ENCODE data around the gene KPRP. TPM values are rescaled to one million over a fixed set of nuclear protein-coding genes. Genes with fewer than 3 reads are reported as not detected.

Gene KPRP
- total RNA-seq, 2 donors from 2014 or later, result not detected

DNA sequence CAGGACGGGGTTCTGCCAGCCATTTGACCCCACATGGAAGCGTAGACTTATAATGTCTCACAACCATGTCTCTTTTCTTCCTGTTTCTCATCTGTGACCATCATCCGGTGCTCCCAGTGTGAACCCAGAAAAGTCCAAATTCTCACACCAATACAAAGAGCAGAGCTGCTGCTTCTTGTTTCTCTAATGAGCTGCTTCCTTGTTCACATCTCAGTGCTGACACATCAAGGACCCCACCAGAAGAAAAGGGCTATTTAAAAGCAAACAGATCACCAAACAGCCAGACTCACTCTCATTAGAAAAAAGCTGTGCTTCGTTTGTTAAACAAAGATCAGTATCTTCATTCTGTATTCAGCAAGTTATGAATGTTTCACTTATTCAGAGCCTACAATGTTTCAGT, 37.9 kb downstream of the KPRP start:
- no peaks in the 10 kb centered on the region for H3K36me3 Mint-ChIP-seq
- H3K9me3 Mint-ChIP-seq, result no peaks in the 10 kb centered on the region
- no peak for ATAC-seq
- H3K27ac Mint-ChIP-seq, result no peak overlapping the region
- peaks cover 8 to 54% of the 10 kb centered on the region in 2 donors for H3K27me3 Mint-ChIP-seq
- no peaks in the 10 kb centered on the region for H3K4me1 Mint-ChIP-seq (ENCODE audit: low read depth in 2 of 2)
- no peak for DNase-seq (ENCODE audit: low spot score)
- H3K4me3 Mint-ChIP-seq, result no peak overlapping the region

DNA sequence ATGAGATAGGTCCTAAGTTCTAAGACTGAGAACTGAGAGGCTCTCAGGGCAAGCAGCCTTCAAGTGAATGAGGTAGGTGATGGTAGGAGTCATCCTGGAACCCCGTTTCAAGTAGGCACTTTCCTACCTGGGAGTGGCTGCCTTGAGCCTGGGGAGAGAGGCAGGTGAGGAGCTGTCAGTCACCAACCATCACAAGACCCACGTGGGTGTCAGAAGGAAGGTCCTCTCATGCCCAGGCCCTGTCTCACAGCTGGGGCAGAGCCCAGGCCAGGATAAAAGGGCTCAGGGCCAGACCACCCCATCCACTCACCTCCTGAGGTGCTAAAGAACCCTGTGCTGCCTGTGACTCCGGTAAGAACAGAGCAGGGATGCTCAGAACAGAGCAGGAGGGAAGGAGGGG, 38.6 kb downstream of the KPRP start, which contains the start of gene LCE1D:
Gene LCE1D (plus strand): TSS at position 301 of the 400 bp plus-strand sequence. CDS start 1,074 bp downstream, outside the sequence.
- Mint-ChIP-seq H3K36me3 (no peaks in the 10 kb centered on the region), H3K9me3 (no peaks in the 10 kb centered on the region), H3K27me3 (peaks cover 9 to 54% of the 10 kb centered on the region in 2 donors), H3K4me1 (ENCODE audit: low read depth in 2 of 2) (no peaks in the 10 kb centered on the region), H3K4me3 (no peak within 1 kb of the TSS), H3K27ac (no peak within 1 kb of the TSS)
- no peak for DNase-seq (ENCODE audit: low spot score)
- ATAC-seq, result peak in 1 of 2 donors; percentile 9

DNA sequence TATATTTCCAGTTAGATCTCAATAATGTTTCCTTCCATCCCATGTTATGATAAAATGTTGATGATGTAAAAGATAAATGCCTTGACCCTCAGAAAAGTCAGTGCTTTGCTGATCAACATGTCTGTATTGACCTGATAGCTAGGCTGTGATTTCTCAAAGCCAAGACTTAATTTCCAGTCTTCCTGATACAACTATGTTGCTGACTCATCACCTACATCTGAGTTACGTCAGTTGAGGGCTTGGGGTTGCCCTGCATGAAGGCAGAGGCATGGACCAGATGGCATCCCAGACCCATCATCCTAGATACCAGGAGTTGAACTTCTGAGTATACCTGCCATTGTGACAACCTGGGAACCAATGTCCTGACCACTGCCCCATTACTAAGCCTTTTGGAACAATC, 43.5 kb downstream of the KPRP start:
- Mint-ChIP-seq H3K4me1 (ENCODE audit: low read depth in 2 of 2) (no peaks in the 10 kb centered on the region), H3K36me3 (no peaks in the 10 kb centered on the region), H3K9me3 (no peaks in the 10 kb centered on the region), H3K4me3 (no peak overlapping the region), H3K27ac (no peak overlapping the region), H3K27me3 (peaks cover 20 to 46% of the 10 kb centered on the region in 2 donors)
- ATAC-seq (no peak), DNase-seq (ENCODE audit: low spot score) (no peak)

- H3K36me3 Mint-ChIP-seq, result no peaks in the 10 kb centered on the region
- no peak within 1 kb of the TSS for H3K4me3 Mint-ChIP-seq
- no peaks in the 10 kb centered on the region for H3K4me1 Mint-ChIP-seq (ENCODE audit: low read depth in 2 of 2)
- H3K9me3 Mint-ChIP-seq, result no peaks in the 10 kb centered on the region
- ATAC-seq (no peak), DNase-seq (ENCODE audit: low spot score) (no peak)
- no peak within 1 kb of the TSS for H3K27ac Mint-ChIP-seq
- H3K27me3 Mint-ChIP-seq, result peaks cover 18 to 39% of the 10 kb centered on the region in 2 donors
These were observed 48.8 kb downstream of the KPRP start, which contains the start of gene LCE1C for GRCh38 chr1:152806576-152806975. Gene LCE1C (minus strand): TSS chr1:152806651. CDS start chr1:152805478, 1,173 bp downstream.

DNA sequence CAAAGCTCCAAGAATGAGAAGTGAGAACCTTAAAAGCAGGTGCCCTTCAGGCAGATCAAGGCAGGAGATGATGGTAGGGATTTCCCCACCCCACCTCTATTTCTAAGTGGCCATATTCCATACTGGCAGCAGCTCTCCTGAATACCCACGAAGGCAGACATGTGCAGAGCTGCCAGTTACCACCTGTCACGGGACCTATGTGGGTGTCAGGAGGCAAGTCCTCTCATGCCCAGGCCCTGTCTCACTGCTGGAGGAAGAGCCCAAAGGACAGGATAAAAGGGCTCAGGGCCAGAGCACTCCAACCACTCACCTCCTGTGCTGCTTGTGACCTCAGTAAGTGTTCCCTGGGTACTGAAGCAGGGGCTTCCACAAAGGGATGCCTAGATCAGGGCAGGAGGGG, 53.2 kb downstream of the KPRP start:
- Mint-ChIP-seq H3K4me1 (ENCODE audit: low read depth in 2 of 2) (no peaks in the 10 kb centered on the region), H3K4me3 (no peak overlapping the region), H3K27ac (no peak overlapping the region), H3K27me3 (peaks cover 5 to 25% of the 10 kb centered on the region in 2 donors), H3K9me3 (no peaks in the 10 kb centered on the region), H3K36me3 (no peaks in the 10 kb centered on the region)
- ATAC-seq, result peak in 1 of 2 donors; percentile 63
- DNase-seq (ENCODE audit: low spot score), result no peak

Other genes starting within 250 kb of the KPRP start
- gene LCE5A, start 247.2 kb upstream of the KPRP start, total RNA-seq, result not detected
- gene CRCT1, start 243.5 kb upstream of the KPRP start, total RNA-seq, result not detected
- not detected for gene LCE3E, start 191.2 kb upstream of the KPRP start, total RNA-seq
- not detected for gene LCE3D, start 177.5 kb upstream of the KPRP start, total RNA-seq
- not detected for gene LCE3C, start 157.8 kb upstream of the KPRP start, total RNA-seq
- not detected for gene LCE3B, start 144.2 kb upstream of the KPRP start, total RNA-seq
- not detected for gene LCE3A, start 134.9 kb upstream of the KPRP start, total RNA-seq
- not detected for gene LCE2D, start 94.6 kb upstream of the KPRP start, total RNA-seq
- not detected for gene LCE2C, start 82.7 kb upstream of the KPRP start, total RNA-seq
- not detected for gene LCE2B, start 71.9 kb upstream of the KPRP start, total RNA-seq
- not detected for gene LCE2A, start 59.7 kb upstream of the KPRP start, total RNA-seq
- not detected for gene LCE4A, start 49.9 kb upstream of the KPRP start, total RNA-seq
- gene LCE1F, start 17.1 kb downstream of the KPRP start, total RNA-seq, result not detected
- gene LCE1E, start 28.2 kb downstream of the KPRP start, total RNA-seq, result not detected
- gene LCE1D, start 38.7 kb downstream of the KPRP start, total RNA-seq, result not detected
- not detected for gene LCE1C, start 48.6 kb downstream of the KPRP start, total RNA-seq
- gene LCE1B, start 53.9 kb downstream of the KPRP start, total RNA-seq, result not detected
- gene LCE1A, start 69.4 kb downstream of the KPRP start, total RNA-seq, result not detected
- not detected for gene LCE6A, start 84.8 kb downstream of the KPRP start, total RNA-seq
- not detected for gene LCE7A, start 102.0 kb downstream of the KPRP start, total RNA-seq
- gene SMCP, start 120.3 kb downstream of the KPRP start, total RNA-seq, result not detected
- not detected for gene IVL, start 150.5 kb downstream of the KPRP start, total RNA-seq
- gene SPRR5, start 189.2 kb downstream of the KPRP start, total RNA-seq, result not detected
- gene SPRR4, start 212.6 kb downstream of the KPRP start, total RNA-seq, result not detected
- not detected for gene SPRR1A, start 226.1 kb downstream of the KPRP start, total RNA-seq
- not detected for gene SPRR3, start 243.7 kb downstream of the KPRP start, total RNA-seq